Breast epithelium (tissue), 4 donors: Measurements from ENCODE around the gene SH2D3A. TPM values are rescaled to one million over a fixed set of nuclear protein-coding genes. Genes with fewer than 3 reads are reported as not detected.

ENCODE experiments used
- DNase-seq, 2 donors: peaks; one replicate each; pipeline ENCODE4 v3.0.0-alpha.2; 2019; ENCODE audit warnings: low spot score in 2 of 2
- H3K27ac ChIP-seq, 2 donors: fragments of 200-600 bp; sonication (generic) in 1 of 2; one replicate each; pipeline ENCODE4 v1.5.1; 2016 to 2019; ENCODE audit warnings: mild to moderate bottlenecking in 1 of 2
- H3K27me3 ChIP-seq, 2 donors: fragments of 200-600 bp; sonication (generic) in 1 of 2; one replicate each; pipeline versions ENCODE4 v1.5.1 to v1.6.0; 2017 to 2019; ENCODE audit warnings: control low read depth in 1 of 2, mild to moderate bottlenecking in 1 of 2
- H3K36me3 ChIP-seq: fragments of 200-600 bp; one replicate; pipeline ENCODE4 v1.5.1; 2019
- H3K4me1 ChIP-seq, 2 donors: fragments of 200-600 bp; sonication (generic); one replicate each; pipeline ENCODE4 v1.5.1; 2016 to 2019; ENCODE audit warnings: control low read depth in 1 of 2
- H3K4me3 ChIP-seq, 3 donors: fragments of 200-600 bp; sonication (generic); 1 replicate in 2 of 3; 2 replicates in 1 of 3; pipeline ENCODE4 v1.5.1; 2016 to 2019; ENCODE audit warnings: mild to moderate bottlenecking in 3 of 3, moderate library complexity in 2 of 3
- H3K9me3 ChIP-seq, 2 donors: fragments of 200-600 bp; sonication (generic) in 1 of 2; one replicate each; pipeline ENCODE4 v1.5.1; 2016 to 2019; ENCODE audit warnings: control low read depth in 1 of 2
- CTCF ChIP-seq, 3 donors: fragments of 450-650 bp; IDR thresholded peaks; one replicate each; pipeline ENCODE4 v1.5.1; 2016 to 2017; ENCODE audit warnings: antibody characterized with exemption in 3 of 3, mild to moderate bottlenecking in 3 of 3, moderate library complexity in 3 of 3
- POLR2A ChIP-seq: fragments of 450-650 bp; IDR thresholded peaks from one replicate; pipeline ENCODE4 v1.6.1; 2016; ENCODE audit warnings: antibody characterized with exemption, mild to moderate bottlenecking, moderate library complexity
- POLR2AphosphoS5 ChIP-seq, 3 donors: sonication (generic); formaldehyde crosslinking; IDR thresholded peaks; one replicate each; pipeline ENCODE4 v1.6.1; 2017; ENCODE audit warnings: antibody characterized with exemption in 3 of 3
- intact Hi-C: fragments of 100-400 bp; cut with DNase I; formaldehyde crosslinking; loops from one replicate; pipeline ENCODE4 v1.15.1; 2023; ENCODE audit warnings: low total_unique reads
- total RNA-seq, 3 donors: library from RNA; depleted of rRNA; stranded (reverse); fragments of >200 nt; gene quantifications; one replicate each; pipeline ENCODE4 v1.1.0, GENCODE V29; 2016

Gene SH2D3A
- total RNA-seq, 3 donors from 2014 or later: 0.96 to 38.2 (median 18.4) TPM

GRCh38 chr19:6721138-6721474, 46.1 kb downstream of the SH2D3A start:
- Histone ChIP-seq H3K27ac (peak overlapping the region; percentile 53 to 72), H3K4me3 (no peak overlapping the region), H3K4me1 (no peaks in the 10 kb centered on the region), H3K36me3 (no peaks in the 10 kb centered on the region), H3K27me3 (no peaks in the 10 kb centered on the region), H3K9me3 (no peaks in the 10 kb centered on the region)
- intact Hi-C loops: no loop called here
- no peak for TF ChIP-seq CTCF (IDR thresholded peaks at IDR 0.05)
- TF ChIP-seq POLR2AphosphoS5 (IDR thresholded peaks at IDR 0.05): no peak
- TF ChIP-seq POLR2A: no peak
- no peak for DNase-seq

GRCh38 chr19:6720369-6721137, 46.7 kb downstream of the SH2D3A start, which contains the start of gene C3:
Gene C3 (minus strand): TSS chr19:6720650. CDS start chr19:6720589, 61 bp downstream.
- Histone ChIP-seq H3K9me3 (no peaks in the 10 kb centered on the region), H3K4me1 (no peaks in the 10 kb centered on the region), H3K27me3 (no peaks in the 10 kb centered on the region), H3K27ac (peak within 1 kb of the TSS; percentile 56 to 72), H3K36me3 (no peaks in the 10 kb centered on the region), H3K4me3 (peak within 1 kb of the TSS; percentile 34 to 51 (median 35))
- peak; percentile 29 for TF ChIP-seq POLR2A
- peak; percentile 47 to 78 (median 66) for TF ChIP-seq POLR2AphosphoS5 (IDR thresholded peaks at IDR 0.05)
- TF ChIP-seq CTCF (IDR thresholded peaks at IDR 0.05): no peak
- intact Hi-C loops: no loop called here
- DNase-seq: peak in 1 of 2 donors; percentile 44

DNA sequence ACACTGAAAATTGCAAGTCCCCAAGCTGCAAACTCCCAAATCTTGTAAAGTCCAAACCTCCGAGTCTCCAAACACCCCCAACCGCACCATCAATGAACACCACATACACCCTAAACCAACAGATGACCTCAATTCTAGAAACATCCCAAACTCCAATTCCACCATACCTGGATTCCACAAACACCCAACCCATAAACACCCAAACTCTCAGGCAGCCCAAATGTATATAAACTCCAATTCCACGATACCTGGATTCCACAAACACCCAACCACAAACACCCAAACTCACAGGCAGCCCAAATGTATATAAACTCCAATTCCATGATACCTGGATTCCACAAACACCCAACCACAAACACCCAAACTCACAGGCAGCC, 47.3 kb downstream of the SH2D3A start:
- TF ChIP-seq POLR2A (no peak), POLR2AphosphoS5 (IDR thresholded peaks at IDR 0.05) (no peak), CTCF (IDR thresholded peaks at IDR 0.05) (no peak)
- peak overlapping the region in 1 of 2 donors; percentile 53 for H3K27ac ChIP-seq
- peak overlapping the region; percentile 34 to 51 (median 35) for H3K4me3 ChIP-seq
- no peaks in the 10 kb centered on the region for H3K27me3 ChIP-seq
- H3K9me3 ChIP-seq: no peaks in the 10 kb centered on the region
- H3K4me1 ChIP-seq: no peaks in the 10 kb centered on the region
- no peaks in the 10 kb centered on the region for H3K36me3 ChIP-seq
- no peak for DNase-seq
- intact Hi-C loops: no loop called here

GRCh38 chr19:6719540-6719861, 47.7 kb downstream of the SH2D3A start:
- Histone ChIP-seq H3K4me1 (no peaks in the 10 kb centered on the region), H3K27me3 (no peaks in the 10 kb centered on the region), H3K4me3 (peak overlapping the region; percentile 34 to 51 (median 35)), H3K36me3 (no peaks in the 10 kb centered on the region), H3K27ac (peak overlapping the region in 1 of 2 donors; percentile 56), H3K9me3 (no peaks in the 10 kb centered on the region)
- intact Hi-C loops: no loop called here
- DNase-seq: no peak
- TF ChIP-seq CTCF (IDR thresholded peaks at IDR 0.05) (no peak), POLR2AphosphoS5 (IDR thresholded peaks at IDR 0.05) (no peak), POLR2A (no peak)

DNA sequence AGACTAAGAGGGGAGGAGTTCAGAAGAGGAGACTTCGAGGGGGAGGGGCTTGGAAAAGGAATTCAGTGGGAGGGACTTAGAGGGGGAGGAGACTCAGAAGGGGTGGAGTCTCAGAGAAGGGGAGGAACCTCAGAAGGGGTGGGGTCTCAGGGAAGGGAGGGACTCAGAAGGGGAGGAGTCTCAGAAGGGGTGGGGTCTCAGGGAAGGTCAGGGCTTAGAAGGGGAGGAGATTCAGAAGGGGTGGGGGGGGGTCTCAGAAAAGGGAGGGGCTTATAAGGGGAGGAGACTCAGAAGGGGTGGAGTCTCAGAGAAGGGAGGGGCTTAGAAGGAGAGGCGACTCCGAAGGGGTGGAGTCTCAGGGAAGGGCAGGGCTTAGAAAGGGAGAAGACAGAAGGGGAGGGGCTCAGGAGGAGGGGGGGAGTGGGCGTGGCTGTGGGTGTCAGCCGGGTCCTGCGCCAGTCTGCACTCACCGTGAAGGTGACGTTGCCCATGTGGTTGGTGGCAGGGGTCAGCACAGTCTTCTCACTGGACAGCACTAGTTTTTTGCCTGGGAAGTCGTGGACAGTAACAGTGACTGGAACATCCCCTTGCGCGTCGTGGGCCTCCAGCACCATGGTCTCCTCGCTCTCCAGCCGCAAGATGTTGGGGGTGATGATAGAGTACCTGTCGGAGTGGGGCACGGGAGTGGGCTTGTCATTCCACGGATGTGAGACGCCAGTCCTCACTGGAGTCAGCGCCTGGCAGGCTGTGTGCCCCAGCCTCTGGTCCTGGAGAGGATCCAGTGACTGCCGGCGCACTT, 48.3 kb downstream of the SH2D3A start:
- Histone ChIP-seq H3K27me3 (no peaks in the 10 kb centered on the region), H3K4me3 (peak overlapping the region; percentile 34 to 51 (median 35)), H3K4me1 (no peaks in the 10 kb centered on the region), H3K27ac (peak overlapping the region in 1 of 2 donors; percentile 56), H3K36me3 (no peaks in the 10 kb centered on the region), H3K9me3 (no peaks in the 10 kb centered on the region)
- intact Hi-C loops: no loop called here
- TF ChIP-seq POLR2AphosphoS5 (IDR thresholded peaks at IDR 0.05) (no peak), CTCF (IDR thresholded peaks at IDR 0.05) (no peak), POLR2A (no peak)
- DNase-seq: no peak
